Measurements from ENCODE around the gene ATP8B1. TPM values are rescaled to one million over a fixed set of nuclear protein-coding genes. Genes with fewer than 3 reads are reported as not detected.
"Not testable (repeated sequence)": the region's sequence is repeated elsewhere in the genome, so short reads cannot be mapped to it uniquely, and the experiment has no call there.

The ATP8B1 gene
- total RNA-seq, 4 donors from 2014 or later, result 120 to 321 (median 252) TPM

DNA sequence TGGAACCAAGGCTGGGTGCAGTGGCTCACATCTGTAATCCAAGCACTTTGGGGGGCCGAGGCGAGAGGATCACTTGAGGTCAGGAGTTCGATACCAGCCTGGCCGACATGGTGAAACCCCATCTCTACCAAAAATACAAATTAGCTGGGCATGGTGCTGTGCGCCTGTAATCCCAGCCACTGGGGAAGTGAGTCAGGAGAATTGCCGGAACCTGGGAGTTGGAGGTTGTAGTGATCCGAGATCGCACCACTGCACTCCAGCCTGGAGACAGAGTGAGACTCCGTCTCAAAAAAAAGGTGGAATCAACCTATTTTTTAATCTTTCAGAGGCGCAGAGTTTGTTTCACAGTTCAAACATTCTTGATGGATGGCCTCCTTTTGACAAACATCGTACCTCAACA is 24.5 kb upstream of the ATP8B1 start:
- in situ Hi-C loops (cut with MboI; ENCODE audit: low pct_ligation_motif_present in 1 of 4, low pct_unique_long_range_greater_than_20kb in 1 of 4, low sequenced_read_pairs in 3 of 4) (loop anchor here in 1 of 4 donors (25.0 kb wide), 1 partner anchor 90 kb away; no protein-coding TSS in a partner anchor), intact Hi-C loops (cut with DNase I; ENCODE audit: low total_unique reads) (no loop called here)
- 82 to 83% methylated on average over 7 to 11 of the region's 11 CpGs for WGBS, 2 donors (ENCODE audit: low coverage in 1 of 2)
- Histone ChIP-seq H3K4me3 (no peak overlapping the region), H3K9me3 (no peaks in the 10 kb centered on the region), H3K27me3 (no peaks in the 10 kb centered on the region), H3K4me1 (no peaks in the 10 kb centered on the region), H3K36me3 (no peaks in the 10 kb centered on the region), H3K27ac (no peak overlapping the region)
- DNase-seq, result no peak
- no peak for TF ChIP-seq EP300 (IDR thresholded peaks at IDR 0.05; ENCODE audit: low read depth)
- TF ChIP-seq POLR2A (IDR thresholded peaks at IDR 0.05), result no peak
- no peak for TF ChIP-seq POLR2AphosphoS5 (IDR thresholded peaks at IDR 0.05)
- TF ChIP-seq, protein P1, sequence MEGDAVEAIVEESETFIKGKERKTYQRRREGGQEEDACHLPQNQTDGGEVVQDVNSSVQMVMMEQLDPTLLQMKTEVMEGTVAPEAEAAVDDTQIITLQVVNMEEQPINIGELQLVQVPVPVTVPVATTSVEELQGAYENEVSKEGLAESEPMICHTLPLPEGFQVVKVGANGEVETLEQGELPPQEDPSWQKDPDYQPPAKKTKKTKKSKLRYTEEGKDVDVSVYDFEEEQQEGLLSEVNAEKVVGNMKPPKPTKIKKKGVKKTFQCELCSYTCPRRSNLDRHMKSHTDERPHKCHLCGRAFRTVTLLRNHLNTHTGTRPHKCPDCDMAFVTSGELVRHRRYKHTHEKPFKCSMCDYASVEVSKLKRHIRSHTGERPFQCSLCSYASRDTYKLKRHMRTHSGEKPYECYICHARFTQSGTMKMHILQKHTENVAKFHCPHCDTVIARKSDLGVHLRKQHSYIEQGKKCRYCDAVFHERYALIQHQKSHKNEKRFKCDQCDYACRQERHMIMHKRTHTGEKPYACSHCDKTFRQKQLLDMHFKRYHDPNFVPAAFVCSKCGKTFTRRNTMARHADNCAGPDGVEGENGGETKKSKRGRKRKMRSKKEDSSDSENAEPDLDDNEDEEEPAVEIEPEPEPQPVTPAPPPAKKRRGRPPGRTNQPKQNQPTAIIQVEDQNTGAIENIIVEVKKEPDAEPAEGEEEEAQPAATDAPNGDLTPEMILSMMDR (IDR thresholded peaks at IDR 0.05), result no peak

DNA sequence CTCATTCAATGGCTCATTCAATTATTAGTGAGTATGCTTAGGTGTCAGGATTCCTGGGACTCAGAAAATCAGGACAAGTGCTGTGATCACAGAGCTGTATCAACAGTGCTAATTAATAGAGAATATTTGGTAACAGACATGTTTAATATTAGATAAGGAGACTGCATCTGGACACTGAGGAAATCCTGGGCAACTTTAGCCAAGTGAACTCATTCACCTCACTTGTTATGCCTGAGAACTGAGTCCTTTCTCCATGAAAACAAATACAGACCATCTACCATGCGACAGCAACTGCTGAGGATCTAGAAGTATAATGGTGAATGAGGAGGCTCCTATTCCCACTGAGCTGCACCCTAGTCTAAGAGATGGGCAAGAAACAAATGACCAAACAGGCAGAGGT is 23.1 kb upstream of the ATP8B1 start:
- no peak for DNase-seq
- H3K9me3 ChIP-seq, result no peaks in the 10 kb centered on the region
- H3K27ac ChIP-seq, result no peak overlapping the region
- 90 to 94% methylated on average over 1 of the region's 1 CpG for WGBS, 2 donors (ENCODE audit: low coverage in 1 of 2)
- no peaks in the 10 kb centered on the region for H3K4me1 ChIP-seq
- no peaks in the 10 kb centered on the region for H3K36me3 ChIP-seq
- in situ Hi-C loops (cut with MboI; ENCODE audit: low pct_ligation_motif_present in 1 of 4, low pct_unique_long_range_greater_than_20kb in 1 of 4, low sequenced_read_pairs in 3 of 4) (loop anchor here in 1 of 4 donors (25.0 kb wide), 1 partner anchor 89 kb away; no protein-coding TSS in a partner anchor), intact Hi-C loops (cut with DNase I; ENCODE audit: low total_unique reads) (no loop called here)
- TF ChIP-seq EP300 (IDR thresholded peaks at IDR 0.05; ENCODE audit: low read depth) (no peak), POLR2AphosphoS5 (IDR thresholded peaks at IDR 0.05) (no peak)
- H3K4me3 ChIP-seq, result no peak overlapping the region
- no peaks in the 10 kb centered on the region for H3K27me3 ChIP-seq

DNA sequence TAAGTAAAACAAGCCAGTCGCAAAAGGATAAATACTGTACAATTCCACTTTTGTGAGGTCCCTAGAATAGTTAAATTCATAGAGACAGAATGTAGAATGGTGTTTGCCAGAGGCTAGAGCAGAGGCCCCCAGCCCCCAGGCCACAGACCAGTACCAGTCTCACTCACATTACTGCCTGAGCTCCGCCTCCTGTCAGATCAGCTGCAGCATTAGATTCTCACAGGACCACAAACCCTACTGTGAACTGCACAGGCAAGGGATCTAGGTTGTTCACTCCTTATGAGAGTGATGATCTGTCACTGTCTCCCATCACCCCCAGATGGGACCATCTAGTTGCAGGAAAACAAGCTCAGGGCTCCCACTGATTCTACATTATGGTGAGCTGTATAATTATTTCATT is 17.5 kb upstream of the ATP8B1 start:
- 86 to 96% methylated on average over 1 to 2 of the region's 2 CpGs for WGBS, 2 donors (ENCODE audit: low coverage in 1 of 2)
- H3K36me3 ChIP-seq; H3K4me3 ChIP-seq; intact Hi-C loops (cut with DNase I; ENCODE audit: low total_unique reads); in situ Hi-C loops (cut with MboI; ENCODE audit: low pct_ligation_motif_present in 1 of 4, low pct_unique_long_range_greater_than_20kb in 1 of 4, low sequenced_read_pairs in 3 of 4); DNase-seq; H3K9me3 ChIP-seq; H3K4me1 ChIP-seq; H3K27me3 ChIP-seq: not testable (repeated sequence)
- peak overlapping the region in 1 of 4 donors; percentile 49 for H3K27ac ChIP-seq

DNA sequence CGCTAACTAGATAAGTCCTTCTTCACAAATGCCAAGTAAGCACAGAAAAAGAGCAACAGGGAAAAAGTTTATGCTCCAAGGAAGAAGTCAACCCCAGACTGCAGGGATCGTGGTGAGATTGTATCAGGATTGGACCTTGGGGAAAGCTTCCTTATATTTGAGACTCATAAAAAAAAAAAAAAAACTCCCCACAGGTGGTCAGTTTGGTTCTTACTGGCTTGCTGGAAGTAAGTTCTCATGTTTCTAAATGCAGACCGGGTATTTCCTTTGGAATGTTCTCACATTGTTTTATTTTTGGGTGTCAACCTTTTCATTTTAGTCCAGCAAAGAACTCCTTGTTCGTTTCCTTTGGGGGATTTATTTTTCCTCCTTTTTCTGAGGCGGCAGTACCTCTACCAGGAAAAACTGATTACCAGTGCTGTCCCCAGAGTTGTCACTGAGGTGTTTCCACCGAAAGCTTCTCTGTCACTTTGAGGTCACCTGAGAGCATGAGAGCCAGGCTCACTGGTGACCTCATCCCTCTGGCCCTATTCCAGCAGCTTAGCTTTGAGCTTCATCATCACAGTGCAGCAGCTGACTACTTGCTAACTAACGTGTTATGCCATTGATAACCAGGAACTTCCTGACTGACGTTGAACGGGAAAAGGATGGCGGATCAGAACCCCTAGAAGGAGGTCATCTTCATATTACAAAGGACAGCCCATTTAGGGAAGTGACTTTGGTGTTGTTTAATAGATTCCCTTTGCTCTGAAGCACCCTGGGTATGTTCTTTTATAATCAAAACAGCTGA is 16.8 kb upstream of the ATP8B1 start:
- TF ChIP-seq POLR2AphosphoS5 (IDR thresholded peaks at IDR 0.05), result peak; percentile 11 to 24 (median 15)
- no peak for TF ChIP-seq EP300 (IDR thresholded peaks at IDR 0.05; ENCODE audit: low read depth)

DNA sequence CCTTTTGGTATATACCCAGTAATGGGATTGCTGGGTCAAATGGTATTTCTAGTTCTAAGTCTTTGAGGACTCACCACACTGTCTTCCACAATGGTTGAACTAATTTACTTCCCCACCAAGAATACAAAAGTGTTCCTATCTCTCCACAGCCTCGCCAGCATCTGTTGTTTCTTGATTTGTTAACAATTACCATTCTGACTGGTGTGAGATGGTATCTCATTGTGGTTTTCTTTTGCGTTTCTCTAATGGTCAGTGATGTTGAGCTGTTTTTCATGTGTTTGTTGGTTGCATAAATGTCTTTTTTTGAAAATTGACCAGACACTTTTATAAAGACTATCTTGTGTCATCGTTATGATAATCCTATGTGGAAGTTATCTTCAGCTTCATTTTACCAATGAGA is 16.0 kb upstream of the ATP8B1 start:
- Histone ChIP-seq H3K9me3 (no peaks in the 10 kb centered on the region), H3K36me3 (no peaks in the 10 kb centered on the region), H3K4me3 (no peak overlapping the region), H3K4me1 (peaks cover 0 to 10% (median 9%) of the 10 kb centered on the region in 4 donors), H3K27ac (peak overlapping the region in 3 of 4 donors; percentile 5 to 62 (median 49)), H3K27me3 (no peaks in the 10 kb centered on the region)
- in situ Hi-C loops (cut with MboI; ENCODE audit: low pct_ligation_motif_present in 1 of 4, low pct_unique_long_range_greater_than_20kb in 1 of 4, low sequenced_read_pairs in 3 of 4), result no loop called here
- WGBS, 2 donors (ENCODE audit: low coverage in 1 of 2), result 86 to 89% methylated on average over 3 of the region's 3 CpGs
- TF ChIP-seq EP300 (IDR thresholded peaks at IDR 0.05; ENCODE audit: low read depth), result no peak
- no peak for TF ChIP-seq POLR2A (IDR thresholded peaks at IDR 0.05)
- TF ChIP-seq, protein P1 (IDR thresholded peaks at IDR 0.05), result no peak
- TF ChIP-seq POLR2AphosphoS5 (IDR thresholded peaks at IDR 0.05), result no peak
- DNase-seq, result no peak
- intact Hi-C loops (cut with DNase I; ENCODE audit: low total_unique reads), result no loop called here

More for the DNA sequence above, 16.8 kb upstream of the ATP8B1 start:
- peak; percentile 82 for DNase-seq
- no peaks in the 10 kb centered on the region for H3K27me3 ChIP-seq
- no peaks in the 10 kb centered on the region for H3K36me3 ChIP-seq
- H3K4me3 ChIP-seq, result no peak overlapping the region
- intact Hi-C loops (cut with DNase I; ENCODE audit: low total_unique reads), result no loop called here
- peaks cover 0 to 10% (median 9%) of the 10 kb centered on the region in 4 donors for H3K4me1 ChIP-seq
- in situ Hi-C loops (cut with MboI; ENCODE audit: low pct_ligation_motif_present in 1 of 4, low pct_unique_long_range_greater_than_20kb in 1 of 4, low sequenced_read_pairs in 3 of 4), result no loop called here
- H3K9me3 ChIP-seq, result no peaks in the 10 kb centered on the region
- H3K27ac ChIP-seq, result peak overlapping the region; percentile 5 to 62 (median 48)
- 16 to 35% methylated on average over 8 to 10 of the region's 10 CpGs for WGBS, 2 donors (ENCODE audit: low coverage in 1 of 2)

Measured in transverse colon (tissue), 4 donors.